ENCODE data around the gene CWC27. TPM values are rescaled to one million over a fixed set of nuclear protein-coding genes. Genes with fewer than 3 reads are reported as not detected.
"Not testable (repeated sequence)": the region's sequence is repeated elsewhere in the genome, so short reads cannot be mapped to it uniquely, and the experiment has no call there.

Gene CWC27
- total RNA-seq, 1 donor from 2014 or later, result 19.2 TPM

GRCh38 chr5:64811050-64811640, 42.4 kb downstream of the CWC27 start:
- no peak for TF ChIP-seq POLR2A (IDR thresholded peaks at IDR 0.05)
- peak; percentile 34 to 52 (median 44) for TF ChIP-seq CTCF (IDR thresholded peaks at IDR 0.05)
- peaks cover 0 to 15% of the 10 kb centered on the region in 2 donors for H3K36me3 ChIP-seq
- no peaks in the 10 kb centered on the region for H3K4me1 ChIP-seq
- no peak overlapping the region for H3K4me3 ChIP-seq
- DNase-seq (ENCODE audit: extremely low spot score in 2 of 2), result no peak
- H3K9me3 ChIP-seq, result no peaks in the 10 kb centered on the region
- no peak overlapping the region for H3K27ac ChIP-seq
- no peaks in the 10 kb centered on the region for H3K27me3 ChIP-seq
- intact Hi-C loops (cut with DNase I), result loop anchor here (10.0 kb wide), 1 partner anchor 674 kb away; the partner anchor contains the start of gene ADAMTS6

- no peak for TF ChIP-seq POLR2AphosphoS5 (IDR thresholded peaks at IDR 0.05; ENCODE audit: insufficient read depth in 1 of 2, low read depth in 1 of 2)
- no peak for TF ChIP-seq POLR2A (IDR thresholded peaks at IDR 0.05)
- TF ChIP-seq CTCF (IDR thresholded peaks at IDR 0.05), result no peak
- Histone ChIP-seq H3K4me3 (no peak overlapping the region), H3K27me3 (no peaks in the 10 kb centered on the region), H3K4me1 (no peaks in the 10 kb centered on the region), H3K9me3 (no peaks in the 10 kb centered on the region), H3K36me3 (no peaks in the 10 kb centered on the region), H3K27ac (no peak overlapping the region)
- no peak for DNase-seq (ENCODE audit: extremely low spot score in 2 of 2)
- intact Hi-C loops (cut with DNase I), result loop anchor here (10.0 kb wide), 1 partner anchor 671 kb away; the partner anchor contains the start of gene ADAMTS6
Observed at GRCh38 chr5:64814073-64814472, 45.3 kb downstream of the CWC27 start.

- no peaks in the 10 kb centered on the region for H3K36me3 ChIP-seq
Observed at GRCh38 chr5:64818245-64818644, 49.5 kb downstream of the CWC27 start.

GRCh38 chr5:64819345-64819744, 50.6 kb downstream of the CWC27 start:
- H3K4me1 ChIP-seq; H3K36me3 ChIP-seq; DNase-seq (ENCODE audit: extremely low spot score in 2 of 2); H3K27ac ChIP-seq; H3K4me3 ChIP-seq; H3K9me3 ChIP-seq; H3K27me3 ChIP-seq: not testable (repeated sequence)
- intact Hi-C loops (cut with DNase I), result loop anchor here (10.0 kb wide), 1 partner anchor 665 kb away; the partner anchor contains the start of gene ADAMTS6

More at GRCh38 chr5:64818245-64818644, 49.5 kb downstream of the CWC27 start:
- no peak for DNase-seq (ENCODE audit: extremely low spot score in 2 of 2)
- Histone ChIP-seq H3K4me1 (no peaks in the 10 kb centered on the region), H3K4me3 (no peak overlapping the region), H3K9me3 (no peaks in the 10 kb centered on the region), H3K27ac (no peak overlapping the region), H3K27me3 (no peaks in the 10 kb centered on the region)
- intact Hi-C loops (cut with DNase I), result loop anchor here (10.0 kb wide), 1 partner anchor 667 kb away; the partner anchor contains the start of gene ADAMTS6
- no peak for TF ChIP-seq POLR2AphosphoS5 (IDR thresholded peaks at IDR 0.05; ENCODE audit: insufficient read depth in 1 of 2, low read depth in 1 of 2)
- no peak for TF ChIP-seq POLR2A (IDR thresholded peaks at IDR 0.05)

GRCh38 chr5:64822320-64822719, 53.6 kb downstream of the CWC27 start:
- Histone ChIP-seq H3K9me3 (no peaks in the 10 kb centered on the region), H3K4me1 (no peaks in the 10 kb centered on the region), H3K27me3 (no peaks in the 10 kb centered on the region), H3K4me3 (no peak overlapping the region), H3K27ac (no peak overlapping the region), H3K36me3 (no peaks in the 10 kb centered on the region)
- TF ChIP-seq POLR2A (IDR thresholded peaks at IDR 0.05) (no peak), POLR2AphosphoS5 (IDR thresholded peaks at IDR 0.05; ENCODE audit: insufficient read depth in 1 of 2, low read depth in 1 of 2) (peak in 1 of 2 donors; percentile 40)
- intact Hi-C loops (cut with DNase I), result no loop called here
- DNase-seq (ENCODE audit: extremely low spot score in 2 of 2), result no peak

GRCh38 chr5:64826541-64826940, 57.8 kb downstream of the CWC27 start:
- Histone ChIP-seq H3K9me3 (no peaks in the 10 kb centered on the region), H3K4me3 (no peak overlapping the region), H3K36me3 (no peaks in the 10 kb centered on the region), H3K27ac (no peak overlapping the region), H3K27me3 (no peaks in the 10 kb centered on the region), H3K4me1 (no peaks in the 10 kb centered on the region)
- no peak for DNase-seq (ENCODE audit: extremely low spot score in 2 of 2)
- TF ChIP-seq POLR2AphosphoS5 (IDR thresholded peaks at IDR 0.05; ENCODE audit: insufficient read depth in 1 of 2, low read depth in 1 of 2) (no peak), CTCF (IDR thresholded peaks at IDR 0.05) (no peak), POLR2A (IDR thresholded peaks at IDR 0.05) (no peak)
- intact Hi-C loops (cut with DNase I), result no loop called here

Data from vagina (tissue), 2 donors.